Measurements from ENCODE around the gene RAET1E. TPM values are rescaled to one million over a fixed set of nuclear protein-coding genes. Genes with fewer than 3 reads are reported as not detected.
"Not testable (repeated sequence)": the region's sequence is repeated elsewhere in the genome, so short reads cannot be mapped to it uniquely, and the experiment has no call there.

Gene RAET1E
- total RNA-seq (2012; rRNA removed), result 1.1 and 3.5 TPM in 2 replicates

GRCh38 chr6:149897855-149898744 is at the start of gene RAET1E:
Gene RAET1E, minus strand, starts transcription at chr6:149898113. Its CDS starts 7,212 bp downstream, at chr6:149890901.
- H3K4me2 ChIP-seq (ENCODE audit: low read length), result peak within 1 kb of the TSS; percentile 74
- H3K9me3 ChIP-seq (replicated peaks; ENCODE audit: low read length), result no peaks in the 10 kb centered on the region
- H3K4me1 ChIP-seq (ENCODE audit: control insufficient read depth, insufficient read depth, low read length), result peaks cover 38% of the 10 kb centered on the region
- H3K9ac ChIP-seq (ENCODE audit: low read depth, low read length), result peak within 1 kb of the TSS; percentile 61
- H3K36me3 ChIP-seq (ENCODE audit: insufficient read depth, low read length), result no peaks in the 10 kb centered on the region
- H3K4me3 ChIP-seq (ENCODE audit: low read length), result peak within 1 kb of the TSS; percentile 48
- no peaks in the 10 kb centered on the region for H3K27me3 ChIP-seq (ENCODE audit: control insufficient read depth, insufficient read depth, low read length)

- H3K36me3 ChIP-seq (ENCODE audit: insufficient read depth, low read length); H3K4me1 ChIP-seq (ENCODE audit: control insufficient read depth, insufficient read depth, low read length); H3K9me3 ChIP-seq (replicated peaks; ENCODE audit: low read length); H3K4me2 ChIP-seq (ENCODE audit: low read length); H3K4me3 ChIP-seq (ENCODE audit: low read length); H3K9ac ChIP-seq (ENCODE audit: low read depth, low read length): not testable (repeated sequence)
- H3K27me3 ChIP-seq (ENCODE audit: control insufficient read depth, insufficient read depth, low read length), result peaks cover 25% of the 10 kb centered on the region
These were observed 49.6 kb upstream of the RAET1E start for GRCh38 chr6:149947533-149947932.

GRCh38 chr6:149946631-149947030 is 48.7 kb upstream of the RAET1E start:
- H3K4me1 ChIP-seq (ENCODE audit: control insufficient read depth, insufficient read depth, low read length); H3K9ac ChIP-seq (ENCODE audit: low read depth, low read length); H3K36me3 ChIP-seq (ENCODE audit: insufficient read depth, low read length); H3K4me3 ChIP-seq (ENCODE audit: low read length); H3K9me3 ChIP-seq (replicated peaks; ENCODE audit: low read length); H3K4me2 ChIP-seq (ENCODE audit: low read length): not testable (repeated sequence)
- H3K27me3 ChIP-seq (ENCODE audit: control insufficient read depth, insufficient read depth, low read length), result peaks cover 16% of the 10 kb centered on the region

- H3K9ac ChIP-seq (ENCODE audit: low read depth, low read length); H3K36me3 ChIP-seq (ENCODE audit: insufficient read depth, low read length); H3K27me3 ChIP-seq (ENCODE audit: control insufficient read depth, insufficient read depth, low read length); H3K4me3 ChIP-seq (ENCODE audit: low read length); H3K4me2 ChIP-seq (ENCODE audit: low read length); H3K4me1 ChIP-seq (ENCODE audit: control insufficient read depth, insufficient read depth, low read length); H3K9me3 ChIP-seq (replicated peaks; ENCODE audit: low read length): not testable (repeated sequence)
These were observed 47.4 kb upstream of the RAET1E start for GRCh38 chr6:149945276-149945675.

GRCh38 chr6:149943321-149943720 is 45.4 kb upstream of the RAET1E start:
- not testable (repeated sequence) for H3K36me3 ChIP-seq (ENCODE audit: insufficient read depth, low read length); H3K9ac ChIP-seq (ENCODE audit: low read depth, low read length); H3K4me1 ChIP-seq (ENCODE audit: control insufficient read depth, insufficient read depth, low read length); H3K9me3 ChIP-seq (replicated peaks; ENCODE audit: low read length); H3K4me3 ChIP-seq (ENCODE audit: low read length); H3K4me2 ChIP-seq (ENCODE audit: low read length)
- peaks cover 14% of the 10 kb centered on the region for H3K27me3 ChIP-seq (ENCODE audit: control insufficient read depth, insufficient read depth, low read length)

- H3K9ac ChIP-seq (ENCODE audit: low read depth, low read length), result peak overlapping the region; percentile 87
- no peaks in the 10 kb centered on the region for H3K9me3 ChIP-seq (replicated peaks; ENCODE audit: low read length)
- peaks cover 20% of the 10 kb centered on the region for H3K27me3 ChIP-seq (ENCODE audit: control insufficient read depth, insufficient read depth, low read length)
These were observed 44.5 kb upstream of the RAET1E start for GRCh38 chr6:149942461-149942829.

GRCh38 chr6:149941583-149942460 is 43.9 kb upstream of the RAET1E start, which contains the start of gene ULBP2:
Gene ULBP2, plus strand, starts transcription at chr6:149942014. Its CDS starts 59 bp downstream, at chr6:149942073.
- H3K27me3 ChIP-seq (ENCODE audit: control insufficient read depth, insufficient read depth, low read length), result peaks cover 24% of the 10 kb centered on the region
- H3K9ac ChIP-seq (ENCODE audit: low read depth, low read length), result peak within 1 kb of the TSS; percentile 87
- H3K9me3 ChIP-seq (replicated peaks; ENCODE audit: low read length), result no peaks in the 10 kb centered on the region
- no peaks in the 10 kb centered on the region for H3K36me3 ChIP-seq (ENCODE audit: insufficient read depth, low read length)
- peaks cover 9% of the 10 kb centered on the region for H3K4me1 ChIP-seq (ENCODE audit: control insufficient read depth, insufficient read depth, low read length)
- H3K4me3 ChIP-seq (ENCODE audit: low read length), result peak within 1 kb of the TSS; percentile 95
- H3K4me2 ChIP-seq (ENCODE audit: low read length), result peak within 1 kb of the TSS; percentile 96

More at GRCh38 chr6:149942461-149942829, 44.5 kb upstream of the RAET1E start:
- Histone ChIP-seq H3K36me3 (ENCODE audit: insufficient read depth, low read length) (no peaks in the 10 kb centered on the region), H3K4me3 (ENCODE audit: low read length) (peak overlapping the region; percentile 95), H3K4me1 (ENCODE audit: control insufficient read depth, insufficient read depth, low read length) (peaks cover 9% of the 10 kb centered on the region), H3K4me2 (ENCODE audit: low read length) (peak overlapping the region; percentile 96)

GRCh38 chr6:149940672-149940982 is 42.7 kb upstream of the RAET1E start:
- Histone ChIP-seq H3K4me3 (ENCODE audit: low read length) (no peak overlapping the region), H3K36me3 (ENCODE audit: insufficient read depth, low read length) (no peaks in the 10 kb centered on the region), H3K27me3 (ENCODE audit: control insufficient read depth, insufficient read depth, low read length) (peaks cover 35% of the 10 kb centered on the region), H3K4me1 (ENCODE audit: control insufficient read depth, insufficient read depth, low read length) (peaks cover 9% of the 10 kb centered on the region), H3K4me2 (ENCODE audit: low read length) (no peak overlapping the region), H3K9me3 (replicated peaks; ENCODE audit: low read length) (no peaks in the 10 kb centered on the region), H3K9ac (ENCODE audit: low read depth, low read length) (no peak overlapping the region)

GRCh38 chr6:149939909-149940671 is 42.2 kb upstream of the RAET1E start:
- no peak overlapping the region for H3K9ac ChIP-seq (ENCODE audit: low read depth, low read length)
- no peak overlapping the region for H3K4me3 ChIP-seq (ENCODE audit: low read length)
- no peak overlapping the region for H3K4me2 ChIP-seq (ENCODE audit: low read length)
- H3K36me3 ChIP-seq (ENCODE audit: insufficient read depth, low read length), result no peaks in the 10 kb centered on the region
- H3K4me1 ChIP-seq (ENCODE audit: control insufficient read depth, insufficient read depth, low read length), result peaks cover 9% of the 10 kb centered on the region
- H3K9me3 ChIP-seq (replicated peaks; ENCODE audit: low read length), result no peaks in the 10 kb centered on the region
- peaks cover 41% of the 10 kb centered on the region for H3K27me3 ChIP-seq (ENCODE audit: control insufficient read depth, insufficient read depth, low read length)

- H3K9ac ChIP-seq (ENCODE audit: low read depth, low read length), result no peak overlapping the region
- peaks cover 9% of the 10 kb centered on the region for H3K4me1 ChIP-seq (ENCODE audit: control insufficient read depth, insufficient read depth, low read length)
- peak overlapping the region; percentile 97 for H3K4me2 ChIP-seq (ENCODE audit: low read length)
- H3K4me3 ChIP-seq (ENCODE audit: low read length), result peak overlapping the region; percentile 76
- no peaks in the 10 kb centered on the region for H3K9me3 ChIP-seq (replicated peaks; ENCODE audit: low read length)
- peaks cover 48% of the 10 kb centered on the region for H3K27me3 ChIP-seq (ENCODE audit: control insufficient read depth, insufficient read depth, low read length)
- no peaks in the 10 kb centered on the region for H3K36me3 ChIP-seq (ENCODE audit: insufficient read depth, low read length)
These were observed 41.4 kb upstream of the RAET1E start for GRCh38 chr6:149939356-149939648.

Measured in skeletal muscle satellite cell (primary cell).